Fibroblast of gingiva (primary cell): ENCODE results near the gene RFFL.

Experiments
- DNase-seq: peaks from one replicate; pipeline ENCODE4 v3.0.0-alpha.2; 2011; ENCODE audit warnings: low read depth

The RFFL gene

GRCh38 chr17:34974794-34975785 is 88.4 kb downstream of the RFFL start:
- DNase-seq = no peak

GRCh38 chr17:34974179-34974578 is 89.3 kb downstream of the RFFL start:
- DNase-seq = no peak

- peak; percentile 93 for DNase-seq
Measured at GRCh38 chr17:34961093-34961911, 102.2 kb downstream of the RFFL start, which contains the start of the genes CCT6B and ZNF830. Gene CCT6B (minus strand): TSS chr17:34961460. CDS start chr17:34961393, 67 bp downstream. Gene ZNF830 (plus strand): TSS chr17:34961540. CDS start chr17:34961567, 27 bp downstream.

- no peak for DNase-seq
Measured at GRCh38 chr17:34958438-34958837, 105.1 kb downstream of the RFFL start.
